ENCODE data around the gene ZNF394.

GRCh38 chr7:99525713-99526440, 25.8 kb upstream of the ZNF394 start:
- TF ChIP-seq POLR2A (IDR thresholded peaks at IDR 0.05) (no peak), CTCF (IDR thresholded peaks at IDR 0.05) (no peak), EP300 (IDR thresholded peaks at IDR 0.05) (no peak)

All from stomach (tissue), 4 donors.